Activated naive CD8-positive, alpha-beta T cell (primary cell): ENCODE results near the gene ADH5.
"Not testable (repeated sequence)": the region's sequence is repeated elsewhere in the genome, so short reads cannot be mapped to it uniquely, and the experiment has no call there.

ENCODE experiments used
- H3K27ac Mint-ChIP-seq: one replicate; pipeline ENCODE4 v1.8.0; 2021; ENCODE audit warnings: mixed read lengths
- H3K27me3 Mint-ChIP-seq: one replicate; pipeline ENCODE4 v1.8.0; 2021; ENCODE audit warnings: mixed read lengths
- H3K36me3 Mint-ChIP-seq: one replicate; pipeline ENCODE4 v1.8.0; 2021; ENCODE audit warnings: mixed read lengths
- H3K4me1 Mint-ChIP-seq: one replicate; pipeline ENCODE4 v1.8.0; 2021; ENCODE audit warnings: low read depth, mixed read lengths
- H3K4me3 Mint-ChIP-seq: one replicate; pipeline ENCODE4 v1.8.0; 2021; ENCODE audit warnings: mild to moderate bottlenecking, mixed read lengths
- H3K9me3 Mint-ChIP-seq: one replicate; pipeline ENCODE4 v1.8.0; 2021; ENCODE audit warnings: low read depth, mixed read lengths

Gene ADH5

GRCh38 chr4:99088481-99089365, at the start of gene ADH5:
ADH5 (minus strand) TSS chr4:99088788; CDS start chr4:99088700, 88 bp downstream.
- Mint-ChIP-seq H3K4me3 (peak within 1 kb of the TSS; percentile 98), H3K36me3 (peaks cover 6% of the 10 kb centered on the region), H3K9me3 (no peaks in the 10 kb centered on the region), H3K4me1 (peaks cover 48% of the 10 kb centered on the region), H3K27ac (peak within 1 kb of the TSS; percentile 98), H3K27me3 (no peaks in the 10 kb centered on the region)

GRCh38 chr4:99136329-99136728, 47.7 kb upstream of the ADH5 start:
- no peak overlapping the region for H3K4me3 Mint-ChIP-seq
- no peak overlapping the region for H3K27ac Mint-ChIP-seq
- H3K27me3 Mint-ChIP-seq: peaks cover 2% of the 10 kb centered on the region
- no peaks in the 10 kb centered on the region for H3K4me1 Mint-ChIP-seq
- H3K9me3 Mint-ChIP-seq: no peaks in the 10 kb centered on the region
- H3K36me3 Mint-ChIP-seq: no peaks in the 10 kb centered on the region

- no peak overlapping the region for H3K27ac Mint-ChIP-seq
- H3K36me3 Mint-ChIP-seq: no peaks in the 10 kb centered on the region
- no peaks in the 10 kb centered on the region for H3K9me3 Mint-ChIP-seq
- no peaks in the 10 kb centered on the region for H3K4me1 Mint-ChIP-seq
- H3K4me3 Mint-ChIP-seq: no peak overlapping the region
- H3K27me3 Mint-ChIP-seq: peaks cover 2% of the 10 kb centered on the region
Observed at GRCh38 chr4:99135541-99136162, 47.1 kb upstream of the ADH5 start.

- Mint-ChIP-seq H3K27me3 (peaks cover 2% of the 10 kb centered on the region), H3K9me3 (no peaks in the 10 kb centered on the region), H3K4me1 (no peaks in the 10 kb centered on the region), H3K36me3 (no peaks in the 10 kb centered on the region), H3K4me3 (no peak overlapping the region), H3K27ac (no peak overlapping the region)
Observed at GRCh38 chr4:99134586-99134985, 46.0 kb upstream of the ADH5 start.

- Mint-ChIP-seq H3K27me3 (no peaks in the 10 kb centered on the region), H3K27ac (no peak overlapping the region)
Observed at GRCh38 chr4:99131378-99131777, 42.8 kb upstream of the ADH5 start.

GRCh38 chr4:99126376-99126775, 37.8 kb upstream of the ADH5 start:
- H3K27ac Mint-ChIP-seq: no peak overlapping the region
- peaks cover 2% of the 10 kb centered on the region for H3K27me3 Mint-ChIP-seq
- no peaks in the 10 kb centered on the region for H3K9me3 Mint-ChIP-seq
- no peaks in the 10 kb centered on the region for H3K36me3 Mint-ChIP-seq
- no peak overlapping the region for H3K4me3 Mint-ChIP-seq
- H3K4me1 Mint-ChIP-seq: no peaks in the 10 kb centered on the region

More at GRCh38 chr4:99131378-99131777, 42.8 kb upstream of the ADH5 start:
- Mint-ChIP-seq H3K4me1 (no peaks in the 10 kb centered on the region), H3K9me3 (no peaks in the 10 kb centered on the region), H3K4me3 (no peak overlapping the region), H3K36me3 (no peaks in the 10 kb centered on the region)

- H3K4me3 Mint-ChIP-seq: no peak overlapping the region
- no peaks in the 10 kb centered on the region for H3K9me3 Mint-ChIP-seq
- no peak overlapping the region for H3K27ac Mint-ChIP-seq
- H3K27me3 Mint-ChIP-seq: peaks cover 2% of the 10 kb centered on the region
- no peaks in the 10 kb centered on the region for H3K4me1 Mint-ChIP-seq
- no peaks in the 10 kb centered on the region for H3K36me3 Mint-ChIP-seq
Observed at GRCh38 chr4:99121008-99121407, 32.4 kb upstream of the ADH5 start.

GRCh38 chr4:99120501-99120900, 31.9 kb upstream of the ADH5 start:
- Mint-ChIP-seq H3K27ac (no peak overlapping the region), H3K4me1 (no peaks in the 10 kb centered on the region), H3K4me3 (no peak overlapping the region), H3K27me3 (no peaks in the 10 kb centered on the region), H3K36me3 (no peaks in the 10 kb centered on the region), H3K9me3 (no peaks in the 10 kb centered on the region)

- Mint-ChIP-seq H3K4me3 (no peak overlapping the region), H3K36me3 (no peaks in the 10 kb centered on the region), H3K9me3 (no peaks in the 10 kb centered on the region), H3K27ac (no peak overlapping the region), H3K4me1 (no peaks in the 10 kb centered on the region), H3K27me3 (no peaks in the 10 kb centered on the region)
Observed at GRCh38 chr4:99117876-99118693, 29.5 kb upstream of the ADH5 start.

GRCh38 chr4:99117122-99117841, 28.7 kb upstream of the ADH5 start:
- not testable (repeated sequence) for H3K36me3 Mint-ChIP-seq, H3K4me3 Mint-ChIP-seq, H3K27me3 Mint-ChIP-seq, H3K9me3 Mint-ChIP-seq, H3K4me1 Mint-ChIP-seq, H3K27ac Mint-ChIP-seq

- not testable (repeated sequence) for H3K27ac Mint-ChIP-seq, H3K27me3 Mint-ChIP-seq, H3K36me3 Mint-ChIP-seq, H3K4me3 Mint-ChIP-seq, H3K4me1 Mint-ChIP-seq, H3K9me3 Mint-ChIP-seq
Observed at GRCh38 chr4:99109286-99109685, 20.7 kb upstream of the ADH5 start.

- Mint-ChIP-seq H3K4me1 (no peaks in the 10 kb centered on the region), H3K4me3 (no peak overlapping the region), H3K36me3 (peaks cover 6% of the 10 kb centered on the region), H3K9me3 (no peaks in the 10 kb centered on the region), H3K27ac (no peak overlapping the region), H3K27me3 (no peaks in the 10 kb centered on the region)
Observed at GRCh38 chr4:99104153-99104552, 15.6 kb upstream of the ADH5 start.

GRCh38 chr4:99103166-99103565, 14.6 kb upstream of the ADH5 start:
- no peak overlapping the region for H3K4me3 Mint-ChIP-seq
- H3K27ac Mint-ChIP-seq: no peak overlapping the region
- no peaks in the 10 kb centered on the region for H3K9me3 Mint-ChIP-seq
- H3K36me3 Mint-ChIP-seq: peaks cover 6% of the 10 kb centered on the region
- H3K4me1 Mint-ChIP-seq: no peaks in the 10 kb centered on the region
- H3K27me3 Mint-ChIP-seq: no peaks in the 10 kb centered on the region

- peaks cover 6% of the 10 kb centered on the region for H3K36me3 Mint-ChIP-seq
- H3K27me3 Mint-ChIP-seq: no peaks in the 10 kb centered on the region
- no peaks in the 10 kb centered on the region for H3K9me3 Mint-ChIP-seq
- no peak overlapping the region for H3K4me3 Mint-ChIP-seq
- H3K27ac Mint-ChIP-seq: no peak overlapping the region
- no peaks in the 10 kb centered on the region for H3K4me1 Mint-ChIP-seq
Observed at GRCh38 chr4:99102634-99103033, 14.0 kb upstream of the ADH5 start.
